ENCODE data around the gene GABRR2. TPM values are rescaled to one million over a fixed set of nuclear protein-coding genes. Genes with fewer than 3 reads are reported as not detected.

GABRR2 gene
- polyA plus RNA-seq, 2 donors = 0.08 to 0.12 TPM

- no peaks in the 10 kb centered on the region for H3K4me1 ChIP-seq (ENCODE audit: control insufficient read depth in 2 of 2, insufficient read depth in 2 of 2, low read length in 1 of 2)
- no peaks in the 10 kb centered on the region for H3K27me3 ChIP-seq (ENCODE audit: control insufficient read depth in 1 of 2, insufficient read depth in 2 of 2, low read length in 2 of 2)
- H3K27ac ChIP-seq (ENCODE audit: low read depth in 2 of 2, low read length in 1 of 2) = no peak overlapping the region
- WGBS, 2 donors = 80 to 87% methylated on average over 15 of the region's 15 CpGs
- peaks cover 0 to under 1% of the 10 kb centered on the region in 2 donors for H3K9me3 ChIP-seq (ENCODE audit: control insufficient read depth in 2 of 2, insufficient read depth in 1 of 2, low read depth in 1 of 2, low read length in 1 of 2)
- no peak overlapping the region for H3K4me3 ChIP-seq (ENCODE audit: low read depth in 1 of 2, low read length in 2 of 2)
- H3K36me3 ChIP-seq (ENCODE audit: control insufficient read depth in 2 of 2, insufficient read depth in 2 of 2, low read length in 1 of 2) = no peaks in the 10 kb centered on the region
Observed at GRCh38 chr6:89284963-89285735, 29.9 kb downstream of the GABRR2 start.

GRCh38 chr6:89284081-89284480 is 31.0 kb downstream of the GABRR2 start:
- no peaks in the 10 kb centered on the region for H3K27me3 ChIP-seq (ENCODE audit: control insufficient read depth in 1 of 2, insufficient read depth in 2 of 2, low read length in 2 of 2)
- H3K27ac ChIP-seq (ENCODE audit: low read depth in 2 of 2, low read length in 1 of 2) = no peak overlapping the region
- no peaks in the 10 kb centered on the region for H3K9me3 ChIP-seq (ENCODE audit: control insufficient read depth in 2 of 2, insufficient read depth in 1 of 2, low read depth in 1 of 2, low read length in 1 of 2)
- H3K4me1 ChIP-seq (ENCODE audit: control insufficient read depth in 2 of 2, insufficient read depth in 2 of 2, low read length in 1 of 2) = no peaks in the 10 kb centered on the region
- WGBS, 2 donors = 87 to 88% methylated on average over 3 of the region's 3 CpGs
- H3K4me3 ChIP-seq (ENCODE audit: low read depth in 1 of 2, low read length in 2 of 2) = no peak overlapping the region
- H3K36me3 ChIP-seq (ENCODE audit: control insufficient read depth in 2 of 2, insufficient read depth in 2 of 2, low read length in 1 of 2) = no peaks in the 10 kb centered on the region

GRCh38 chr6:89282749-89283148 is 32.4 kb downstream of the GABRR2 start:
- H3K36me3 ChIP-seq (ENCODE audit: control insufficient read depth in 2 of 2, insufficient read depth in 2 of 2, low read length in 1 of 2) = no peaks in the 10 kb centered on the region
- H3K4me1 ChIP-seq (ENCODE audit: control insufficient read depth in 2 of 2, insufficient read depth in 2 of 2, low read length in 1 of 2) = no peaks in the 10 kb centered on the region
- WGBS, 2 donors = 89 to 92% methylated on average over 9 of the region's 9 CpGs
- H3K27me3 ChIP-seq (ENCODE audit: control insufficient read depth in 1 of 2, insufficient read depth in 2 of 2, low read length in 2 of 2) = no peaks in the 10 kb centered on the region
- H3K4me3 ChIP-seq (ENCODE audit: low read depth in 1 of 2, low read length in 2 of 2) = no peak overlapping the region
- H3K9me3 ChIP-seq (ENCODE audit: control insufficient read depth in 2 of 2, insufficient read depth in 1 of 2, low read depth in 1 of 2, low read length in 1 of 2) = no peaks in the 10 kb centered on the region
- H3K27ac ChIP-seq (ENCODE audit: low read depth in 2 of 2, low read length in 1 of 2) = no peak overlapping the region

- no peak overlapping the region for H3K27ac ChIP-seq (ENCODE audit: low read depth in 2 of 2, low read length in 1 of 2)
- no peaks in the 10 kb centered on the region for H3K27me3 ChIP-seq (ENCODE audit: control insufficient read depth in 1 of 2, insufficient read depth in 2 of 2, low read length in 2 of 2)
- 68 to 69% methylated on average over 10 of the region's 10 CpGs for WGBS, 2 donors
- H3K36me3 ChIP-seq (ENCODE audit: control insufficient read depth in 2 of 2, insufficient read depth in 2 of 2, low read length in 1 of 2) = no peaks in the 10 kb centered on the region
- H3K9me3 ChIP-seq (ENCODE audit: control insufficient read depth in 2 of 2, insufficient read depth in 1 of 2, low read depth in 1 of 2, low read length in 1 of 2) = no peaks in the 10 kb centered on the region
- no peaks in the 10 kb centered on the region for H3K4me1 ChIP-seq (ENCODE audit: control insufficient read depth in 2 of 2, insufficient read depth in 2 of 2, low read length in 1 of 2)
- no peak overlapping the region for H3K4me3 ChIP-seq (ENCODE audit: low read depth in 1 of 2, low read length in 2 of 2)
Observed at GRCh38 chr6:89281779-89282246, 33.3 kb downstream of the GABRR2 start.

GRCh38 chr6:89278956-89279355 is 36.1 kb downstream of the GABRR2 start:
- Histone ChIP-seq H3K27ac (ENCODE audit: low read depth in 2 of 2, low read length in 1 of 2) (no peak overlapping the region), H3K36me3 (ENCODE audit: control insufficient read depth in 2 of 2, insufficient read depth in 2 of 2, low read length in 1 of 2) (no peaks in the 10 kb centered on the region), H3K27me3 (ENCODE audit: control insufficient read depth in 1 of 2, insufficient read depth in 2 of 2, low read length in 2 of 2) (no peaks in the 10 kb centered on the region), H3K4me1 (ENCODE audit: control insufficient read depth in 2 of 2, insufficient read depth in 2 of 2, low read length in 1 of 2) (no peaks in the 10 kb centered on the region), H3K9me3 (ENCODE audit: control insufficient read depth in 2 of 2, insufficient read depth in 1 of 2, low read depth in 1 of 2, low read length in 1 of 2) (no peaks in the 10 kb centered on the region), H3K4me3 (ENCODE audit: low read depth in 1 of 2, low read length in 2 of 2) (no peak overlapping the region)
- 89 to 93% methylated on average over 9 of the region's 9 CpGs for WGBS, 2 donors

- H3K4me1 ChIP-seq (ENCODE audit: control insufficient read depth in 2 of 2, insufficient read depth in 2 of 2, low read length in 1 of 2) = no peaks in the 10 kb centered on the region
- no peaks in the 10 kb centered on the region for H3K27me3 ChIP-seq (ENCODE audit: control insufficient read depth in 1 of 2, insufficient read depth in 2 of 2, low read length in 2 of 2)
- WGBS, 2 donors = 81 to 84% methylated on average over 4 of the region's 4 CpGs
- H3K27ac ChIP-seq (ENCODE audit: low read depth in 2 of 2, low read length in 1 of 2) = no peak overlapping the region
- H3K36me3 ChIP-seq (ENCODE audit: control insufficient read depth in 2 of 2, insufficient read depth in 2 of 2, low read length in 1 of 2) = no peaks in the 10 kb centered on the region
- no peak overlapping the region for H3K4me3 ChIP-seq (ENCODE audit: low read depth in 1 of 2, low read length in 2 of 2)
- no peaks in the 10 kb centered on the region for H3K9me3 ChIP-seq (ENCODE audit: control insufficient read depth in 2 of 2, insufficient read depth in 1 of 2, low read depth in 1 of 2, low read length in 1 of 2)
Observed at GRCh38 chr6:89275900-89276299, 39.2 kb downstream of the GABRR2 start.

GRCh38 chr6:89273816-89274215 is 41.3 kb downstream of the GABRR2 start:
- H3K4me3 ChIP-seq (ENCODE audit: low read depth in 1 of 2, low read length in 2 of 2) = no peak overlapping the region

GRCh38 chr6:89272596-89272995 is 42.5 kb downstream of the GABRR2 start:
- 83 to 89% methylated on average over 11 of the region's 11 CpGs for WGBS, 2 donors
- H3K4me1 ChIP-seq (ENCODE audit: control insufficient read depth in 2 of 2, insufficient read depth in 2 of 2, low read length in 1 of 2) = no peaks in the 10 kb centered on the region
- no peak overlapping the region for H3K27ac ChIP-seq (ENCODE audit: low read depth in 2 of 2, low read length in 1 of 2)

More at GRCh38 chr6:89273816-89274215, 41.3 kb downstream of the GABRR2 start:
- Histone ChIP-seq H3K4me1 (ENCODE audit: control insufficient read depth in 2 of 2, insufficient read depth in 2 of 2, low read length in 1 of 2) (no peaks in the 10 kb centered on the region), H3K36me3 (ENCODE audit: control insufficient read depth in 2 of 2, insufficient read depth in 2 of 2, low read length in 1 of 2) (no peaks in the 10 kb centered on the region), H3K27me3 (ENCODE audit: control insufficient read depth in 1 of 2, insufficient read depth in 2 of 2, low read length in 2 of 2) (no peaks in the 10 kb centered on the region), H3K9me3 (ENCODE audit: control insufficient read depth in 2 of 2, insufficient read depth in 1 of 2, low read depth in 1 of 2, low read length in 1 of 2) (no peaks in the 10 kb centered on the region), H3K27ac (ENCODE audit: low read depth in 2 of 2, low read length in 1 of 2) (no peak overlapping the region)
- 91 to 97% methylated on average over 3 of the region's 3 CpGs for WGBS, 2 donors

GRCh38 chr6:89270951-89271721 is 44.0 kb downstream of the GABRR2 start:
- Histone ChIP-seq H3K9me3 (ENCODE audit: control insufficient read depth in 2 of 2, insufficient read depth in 1 of 2, low read depth in 1 of 2, low read length in 1 of 2) (no peaks in the 10 kb centered on the region), H3K27ac (ENCODE audit: low read depth in 2 of 2, low read length in 1 of 2) (no peak overlapping the region), H3K36me3 (ENCODE audit: control insufficient read depth in 2 of 2, insufficient read depth in 2 of 2, low read length in 1 of 2) (no peaks in the 10 kb centered on the region), H3K27me3 (ENCODE audit: control insufficient read depth in 1 of 2, insufficient read depth in 2 of 2, low read length in 2 of 2) (no peaks in the 10 kb centered on the region), H3K4me3 (ENCODE audit: low read depth in 1 of 2, low read length in 2 of 2) (no peak overlapping the region), H3K4me1 (ENCODE audit: control insufficient read depth in 2 of 2, insufficient read depth in 2 of 2, low read length in 1 of 2) (no peaks in the 10 kb centered on the region)
- 89 to 91% methylated on average over 14 of the region's 14 CpGs for WGBS, 2 donors

More at GRCh38 chr6:89272596-89272995, 42.5 kb downstream of the GABRR2 start:
- Histone ChIP-seq H3K36me3 (ENCODE audit: control insufficient read depth in 2 of 2, insufficient read depth in 2 of 2, low read length in 1 of 2) (no peaks in the 10 kb centered on the region), H3K4me3 (ENCODE audit: low read depth in 1 of 2, low read length in 2 of 2) (no peak overlapping the region), H3K27me3 (ENCODE audit: control insufficient read depth in 1 of 2, insufficient read depth in 2 of 2, low read length in 2 of 2) (no peaks in the 10 kb centered on the region), H3K9me3 (ENCODE audit: control insufficient read depth in 2 of 2, insufficient read depth in 1 of 2, low read depth in 1 of 2, low read length in 1 of 2) (no peaks in the 10 kb centered on the region)
